ENCODE results near the gene LTBP4. TPM values are rescaled to one million over a fixed set of nuclear protein-coding genes. Genes with fewer than 3 reads are reported as not detected.

LTBP4 gene
- total and polyA plus RNA-seq, 5 experiments from 2014 or later = 13.4 to 114 (median 27.4) TPM

DNA sequence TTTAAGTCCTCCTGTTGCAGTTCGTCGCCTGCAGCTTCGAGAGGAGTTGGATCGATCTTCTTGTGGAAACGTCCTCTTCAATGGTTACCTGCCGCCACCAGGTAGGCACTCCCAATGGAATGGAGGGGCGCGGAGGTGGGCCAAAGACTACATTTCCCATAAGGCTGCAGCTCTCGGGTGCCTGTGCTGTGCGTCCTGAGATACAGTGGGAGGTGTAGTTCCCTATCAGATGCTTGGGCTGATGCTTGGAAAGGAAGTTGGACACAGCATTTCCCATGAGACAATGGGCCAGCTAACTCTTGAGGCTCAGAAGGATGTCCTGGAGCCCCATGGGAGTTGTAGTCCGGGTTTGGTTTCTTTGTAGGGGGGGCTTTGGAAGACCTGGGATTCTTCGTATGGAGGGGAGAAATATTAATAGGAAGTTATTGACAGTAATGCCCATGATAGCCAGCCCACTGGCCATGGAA, 22.7 kb upstream of the LTBP4 start:
- Mint-ChIP-seq H3K27ac (peak overlapping the region in 5 of 10 donors; percentile 48 to 85 (median 80)), H3K4me1 (peaks cover 14 to 31% (median 27%) of the 10 kb centered on the region in 4 donors), H3K27me3 (no peaks in the 10 kb centered on the region), H3K36me3 (peaks cover 0 to 40% (median 0%) of the 10 kb centered on the region in 3 donors), H3K9me3 (no peaks in the 10 kb centered on the region), H3K4me3 (peak overlapping the region; percentile 77 to 94 (median 90))
- DNase-seq (peak in 2 of 10 donors; percentile 13 to 31), ATAC-seq (no peak)
- POLR2A ChIA-PET = interaction anchor here (1.1 kb wide), 1 partner anchor 25 kb away, joined by 4 read pairs; no protein-coding TSS in a partner anchor

- peaks cover 14 to 30% (median 26%) of the 10 kb centered on the region in 4 donors for H3K4me1 Mint-ChIP-seq
- ATAC-seq (no peak), DNase-seq (peak in 1 of 10 donors; percentile 57)
- H3K27ac Mint-ChIP-seq = no peak overlapping the region
- no peaks in the 10 kb centered on the region for H3K27me3 Mint-ChIP-seq
- POLR2A ChIA-PET = no interaction called here
- peaks cover 0 to 61% (median 3%) of the 10 kb centered on the region in 3 donors for H3K36me3 Mint-ChIP-seq
- H3K4me3 Mint-ChIP-seq = no peak overlapping the region
- H3K9me3 Mint-ChIP-seq = no peaks in the 10 kb centered on the region
These were observed 20.6 kb upstream of the LTBP4 start for GRCh38 chr19:40580619-40581018.

GRCh38 chr19:40581531-40581930, 19.6 kb upstream of the LTBP4 start:
- DNase-seq (no peak), ATAC-seq (no peak)
- Mint-ChIP-seq H3K36me3 (peaks cover 5 to 70% (median 5%) of the 10 kb centered on the region in 3 donors), H3K4me3 (no peak overlapping the region), H3K9me3 (no peaks in the 10 kb centered on the region), H3K27ac (peak overlapping the region in 1 of 10 donors; percentile 60), H3K4me1 (peaks cover 12 to 26% (median 22%) of the 10 kb centered on the region in 4 donors), H3K27me3 (no peaks in the 10 kb centered on the region)
- POLR2A ChIA-PET = interaction anchor here (0.7 kb wide), 1 partner anchor 20 kb away, joined by 4 read pairs; no protein-coding TSS in a partner anchor

GRCh38 chr19:40582467-40582866, 18.7 kb upstream of the LTBP4 start:
- no peak overlapping the region for H3K4me3 Mint-ChIP-seq
- DNase-seq (peak in 1 of 10 donors; percentile 4), ATAC-seq (no peak)
- peaks cover 12 to 21% (median 17%) of the 10 kb centered on the region in 4 donors for H3K4me1 Mint-ChIP-seq
- peaks cover 5 to 80% (median 7%) of the 10 kb centered on the region in 3 donors for H3K36me3 Mint-ChIP-seq
- peak overlapping the region in 4 of 10 donors; percentile 16 to 84 (median 41) for H3K27ac Mint-ChIP-seq
- POLR2A ChIA-PET = interaction anchor here (0.6 to 0.7 kb wide), 2 partner anchors 19 to 56 kb away, joined by 3 to 4 read pairs; no protein-coding TSS in a partner anchor
- H3K27me3 Mint-ChIP-seq = no peaks in the 10 kb centered on the region
- H3K9me3 Mint-ChIP-seq = no peaks in the 10 kb centered on the region

DNA sequence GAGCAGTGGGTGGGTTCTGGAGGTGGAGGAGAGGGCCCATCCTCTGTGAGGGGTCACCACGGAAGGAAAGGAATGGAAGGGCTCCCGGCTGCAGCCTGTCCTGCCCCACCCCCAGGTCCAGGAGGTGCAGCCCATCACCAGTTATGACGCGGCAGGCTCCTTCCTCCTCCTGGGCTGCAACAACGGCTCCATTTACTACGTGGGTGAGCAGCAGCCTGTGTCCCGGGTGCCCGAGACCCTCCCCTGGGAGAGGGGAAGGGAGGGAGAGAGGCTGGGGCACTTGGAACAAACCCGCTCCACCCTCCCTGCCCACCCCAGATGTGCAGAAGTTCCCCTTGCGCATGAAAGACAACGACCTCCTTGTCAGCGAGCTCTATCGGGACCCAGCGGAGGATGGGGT, 17.9 kb upstream of the LTBP4 start:
- no peak overlapping the region for H3K4me3 Mint-ChIP-seq
- ATAC-seq = no peak
- POLR2A ChIA-PET = no interaction called here
- peaks cover 11 to 12% (median 11%) of the 10 kb centered on the region in 4 donors for H3K4me1 Mint-ChIP-seq
- H3K27ac Mint-ChIP-seq = peak overlapping the region in 1 of 10 donors; percentile 77
- H3K9me3 Mint-ChIP-seq = no peaks in the 10 kb centered on the region
- no peaks in the 10 kb centered on the region for H3K27me3 Mint-ChIP-seq
- peaks cover 5 to 83% (median 7%) of the 10 kb centered on the region in 3 donors for H3K36me3 Mint-ChIP-seq
- peak in 1 of 10 donors; percentile 51 for DNase-seq

- ATAC-seq (no peak), DNase-seq (no peak)
- H3K36me3 Mint-ChIP-seq = peaks cover 5 to 84% (median 7%) of the 10 kb centered on the region in 3 donors
- POLR2A ChIA-PET = no interaction called here
- peaks cover 6 to 8% (median 7%) of the 10 kb centered on the region in 4 donors for H3K4me1 Mint-ChIP-seq
- H3K4me3 Mint-ChIP-seq = no peak overlapping the region
- H3K27me3 Mint-ChIP-seq = no peaks in the 10 kb centered on the region
- H3K9me3 Mint-ChIP-seq = no peaks in the 10 kb centered on the region
- H3K27ac Mint-ChIP-seq = no peak overlapping the region
These were observed 17.2 kb upstream of the LTBP4 start for GRCh38 chr19:40584007-40584406.

- ATAC-seq (no peak), DNase-seq (no peak)
These were observed 15.8 kb upstream of the LTBP4 start for GRCh38 chr19:40585241-40585981.

DNA sequence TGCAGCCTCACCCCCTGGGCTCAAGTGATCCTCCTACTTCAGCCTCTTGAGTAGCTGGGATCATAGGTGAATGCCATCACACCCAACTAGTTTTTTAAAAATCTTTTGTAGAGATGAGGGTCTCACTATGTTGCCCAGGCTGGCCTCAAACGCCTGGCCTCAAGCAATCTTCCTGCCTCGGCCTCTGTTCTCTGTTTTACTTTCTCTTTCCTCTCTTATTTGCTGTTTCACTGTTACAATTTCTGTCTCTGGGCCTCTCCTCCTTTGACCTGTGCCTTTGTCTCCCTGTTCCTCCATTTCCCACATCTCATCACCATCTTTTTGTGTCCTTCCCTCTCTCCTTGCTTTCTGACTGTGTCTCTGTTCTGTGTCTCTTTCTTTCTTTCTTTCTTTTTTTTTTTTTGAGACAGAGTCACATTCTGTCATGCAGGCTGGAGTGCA, 15.2 kb upstream of the LTBP4 start:
- H3K27ac Mint-ChIP-seq = peak overlapping the region in 3 of 10 donors; percentile 62 to 82 (median 78)
- no peaks in the 10 kb centered on the region for H3K9me3 Mint-ChIP-seq
- no peak overlapping the region for H3K4me3 Mint-ChIP-seq
- H3K36me3 Mint-ChIP-seq = peaks cover 5 to 74% (median 7%) of the 10 kb centered on the region in 3 donors
- peaks cover 5 to 13% (median 5%) of the 10 kb centered on the region in 4 donors for H3K4me1 Mint-ChIP-seq
- DNase-seq (no peak), ATAC-seq (no peak)
- H3K27me3 Mint-ChIP-seq = no peaks in the 10 kb centered on the region
- POLR2A ChIA-PET = interaction anchor here (1.0 kb wide), 1 partner anchor 24 kb away, joined by 4 read pairs; no protein-coding TSS in a partner anchor

More at GRCh38 chr19:40585241-40585981, 15.8 kb upstream of the LTBP4 start:
- peak overlapping the region in 3 of 10 donors; percentile 62 to 82 (median 78) for H3K27ac Mint-ChIP-seq
- H3K9me3 Mint-ChIP-seq = no peaks in the 10 kb centered on the region
- POLR2A ChIA-PET = interaction anchor here (0.6 to 1.0 kb wide), 2 partner anchors 25 to 632 kb away, joined by 3 to 4 read pairs; no protein-coding TSS in a partner anchor
- no peak overlapping the region for H3K4me3 Mint-ChIP-seq
- H3K27me3 Mint-ChIP-seq = no peaks in the 10 kb centered on the region
- peaks cover 5 to 11% (median 7%) of the 10 kb centered on the region in 4 donors for H3K4me1 Mint-ChIP-seq
- H3K36me3 Mint-ChIP-seq = peaks cover 5 to 80% (median 7%) of the 10 kb centered on the region in 3 donors

GRCh38 chr19:40586611-40587010, 14.6 kb upstream of the LTBP4 start:
- Mint-ChIP-seq H3K27me3 (no peaks in the 10 kb centered on the region), H3K4me1 (peaks cover 4 to 13% (median 5%) of the 10 kb centered on the region in 4 donors), H3K9me3 (no peaks in the 10 kb centered on the region), H3K4me3 (no peak overlapping the region), H3K27ac (peak overlapping the region in 1 of 10 donors; percentile 78), H3K36me3 (peaks cover 5 to 70% (median 8%) of the 10 kb centered on the region in 3 donors)
- peak in 1 of 10 donors; percentile 7 for DNase-seq
- ATAC-seq = no peak
- POLR2A ChIA-PET = interaction anchor here (1.0 to 1.6 kb wide), 3 partner anchors 13 to 36 kb away, joined by 3 to 4 read pairs (median 4); no protein-coding TSS in a partner anchor

GRCh38 chr19:40588110-40588854, 12.9 kb upstream of the LTBP4 start:
- POLR2A ChIA-PET = interaction anchor here (1.6 kb wide), 1 partner anchor 12 kb away, joined by 4 read pairs; no protein-coding TSS in a partner anchor
- ATAC-seq = no peak
- no peak overlapping the region for H3K4me3 Mint-ChIP-seq
- H3K27ac Mint-ChIP-seq = peak overlapping the region in 4 of 10 donors; percentile 19 to 88 (median 33)
- H3K36me3 Mint-ChIP-seq = peaks cover 5 to 57% (median 9%) of the 10 kb centered on the region in 3 donors
- DNase-seq = no peak
- no peaks in the 10 kb centered on the region for H3K27me3 Mint-ChIP-seq
- H3K4me1 Mint-ChIP-seq = peaks cover 2 to 9% (median 5%) of the 10 kb centered on the region in 4 donors
- no peaks in the 10 kb centered on the region for H3K9me3 Mint-ChIP-seq

GRCh38 chr19:40588926-40589569, 12.1 kb upstream of the LTBP4 start:
- Mint-ChIP-seq H3K27me3 (no peaks in the 10 kb centered on the region), H3K4me3 (peak overlapping the region in 1 of 10 donors; percentile 51), H3K9me3 (no peaks in the 10 kb centered on the region), H3K27ac (no peak overlapping the region), H3K36me3 (peaks cover 5 to 51% (median 7%) of the 10 kb centered on the region in 3 donors), H3K4me1 (peaks cover 2 to 9% (median 6%) of the 10 kb centered on the region in 4 donors)
- ATAC-seq (no peak), DNase-seq (no peak)
- POLR2A ChIA-PET = no interaction called here
